H9 (cell line): Measurements from ENCODE around the gene ADIG. TPM values are rescaled to one million over a fixed set of nuclear protein-coding genes. Genes with fewer than 3 reads are reported as not detected.

Experiments used
- DNase-seq: peaks from one replicate; pipeline ENCODE4 v3.0.0-alpha.2; 2017
- H2AFZ ChIP-seq: one replicate; pipeline ENCODE4 v1.6.1; 2013; ENCODE audit warnings: mild to moderate bottlenecking, low read length, control low read depth, moderate library complexity
- H2AK5ac ChIP-seq: 2 replicates; pipeline ENCODE4 v1.6.1; 2013; ENCODE audit warnings: low read length, control low read depth, mixed read lengths; ENCODE audit not compliant: insufficient read length
- H2BK120ac ChIP-seq: one replicate; pipeline ENCODE4 v1.6.1; 2013; ENCODE audit warnings: low read depth, mild to moderate bottlenecking, low read length, control low read depth, inconsistent platforms; ENCODE audit not compliant: poor library complexity, severe bottlenecking
- H2BK12ac ChIP-seq: 2 replicates; pipeline ENCODE4 v1.6.1; 2013; ENCODE audit warnings: low read length, control low read depth, mixed read lengths, low read depth; ENCODE audit not compliant: insufficient read length
- H2BK15ac ChIP-seq: 2 replicates; pipeline ENCODE4 v1.6.1; 2013; ENCODE audit warnings: low read depth, low read length, control low read depth
- H2BK20ac ChIP-seq: one replicate; pipeline ENCODE4 v1.6.1; 2013; ENCODE audit warnings: low read depth, mild to moderate bottlenecking, low read length, control low read depth, inconsistent platforms; ENCODE audit not compliant: poor library complexity, severe bottlenecking
- H2BK5ac ChIP-seq: 2 replicates; pipeline ENCODE4 v1.6.1; 2013; ENCODE audit warnings: low read length, control low read depth, mixed read lengths; ENCODE audit not compliant: insufficient read length
- H3K14ac ChIP-seq: 2 replicates; pipeline ENCODE4 v1.6.1; 2013; ENCODE audit warnings: low read length, control low read depth; ENCODE audit not compliant: insufficient read depth
- H3K18ac ChIP-seq: 2 replicates; pipeline ENCODE4 v1.6.1; 2013; ENCODE audit warnings: low read depth, mild to moderate bottlenecking, mixed read lengths, low read length, control low read depth; ENCODE audit not compliant: insufficient read length
- H3K23ac ChIP-seq: 2 replicates; pipeline ENCODE4 v1.6.1; 2013; ENCODE audit warnings: low read length, control low read depth, mixed read lengths, low read depth; ENCODE audit not compliant: insufficient read length
- H3K23me2 ChIP-seq: 2 replicates; pipeline ENCODE4 v1.6.1; 2013; ENCODE audit warnings: low read depth, mild to moderate bottlenecking, mixed read lengths, low read length, control low read depth; ENCODE audit not compliant: insufficient read length, poor library complexity, severe bottlenecking
- H3K27ac ChIP-seq: 2 replicates; pipeline ENCODE4 v1.5.1; 2013; ENCODE audit warnings: low read length, control low read depth, mixed read lengths, low read depth; ENCODE audit not compliant: insufficient read length
- H3K27me3 ChIP-seq: 2 replicates; pipeline ENCODE4 v1.6.1; 2013; ENCODE audit warnings: low read length, control low read depth, inconsistent platforms; ENCODE audit not compliant: insufficient read depth
- H3K4ac ChIP-seq: 2 replicates; pipeline ENCODE4 v1.6.1; 2013; ENCODE audit warnings: low read depth, mild to moderate bottlenecking, control low read depth, inconsistent platforms, low read length, moderate library complexity
- H3K4me1 ChIP-seq: 2 replicates; pipeline ENCODE4 v1.6.1; 2013; ENCODE audit warnings: low read length, control low read depth, inconsistent platforms; ENCODE audit not compliant: insufficient read depth
- H3K4me2 ChIP-seq: 2 replicates; pipeline ENCODE4 v1.6.1; 2013; ENCODE audit warnings: low read length, control low read depth, mixed read lengths; ENCODE audit not compliant: insufficient read length, insufficient read depth
- H3K56ac ChIP-seq: 2 replicates; pipeline ENCODE4 v1.6.1; 2013; ENCODE audit warnings: low read depth, mild to moderate bottlenecking, mixed read lengths, low read length, control low read depth; ENCODE audit not compliant: insufficient read length
- H3K79me1 ChIP-seq: 2 replicates; pipeline ENCODE4 v1.6.1; 2013; ENCODE audit warnings: low read depth, mild to moderate bottlenecking, moderate library complexity, low read length, control low read depth, inconsistent platforms; ENCODE audit not compliant: insufficient read depth, poor library complexity, severe bottlenecking
- H3K79me2 ChIP-seq: 2 replicates; pipeline ENCODE4 v1.6.1; 2013; ENCODE audit warnings: low read length, control low read depth, inconsistent platforms; ENCODE audit not compliant: insufficient read depth
- H3K9ac ChIP-seq: 2 replicates; pipeline ENCODE4 v1.6.1; 2013; ENCODE audit warnings: low read length, control low read depth, mixed read lengths; ENCODE audit not compliant: insufficient read length; ENCODE audit errors: extremely low read depth
- H3K9me3 ChIP-seq: one replicate; pipeline ENCODE4 v1.6.1; 2013; ENCODE audit warnings: low read depth, low read length, inconsistent platforms; ENCODE audit not compliant: control insufficient read depth
- H3T11ph ChIP-seq: one replicate; pipeline ENCODE4 v1.6.1; 2013; ENCODE audit warnings: mild to moderate bottlenecking, low read length, control low read depth, inconsistent platforms
- H4K20me1 ChIP-seq: one replicate; pipeline ENCODE4 v1.6.1; 2013; ENCODE audit not compliant: control insufficient read depth, insufficient read length, insufficient read depth
- H4K5ac ChIP-seq: 2 replicates; pipeline ENCODE4 v1.6.1; 2013; ENCODE audit warnings: low read depth, mild to moderate bottlenecking, mixed read lengths, low read length, control low read depth; ENCODE audit not compliant: insufficient read length
- H4K8ac ChIP-seq: replicated peaks from 2 replicates; pipeline ENCODE4 v1.6.1; 2013; ENCODE audit warnings: low read length, control low read depth, mixed read lengths, low read depth; ENCODE audit not compliant: insufficient read length
- H4K91ac ChIP-seq: 2 replicates; pipeline ENCODE4 v1.6.1; 2013; ENCODE audit warnings: low read depth, mild to moderate bottlenecking, moderate library complexity, mixed read lengths, low read length, control low read depth; ENCODE audit not compliant: insufficient read length
- H3K27ac Mint-ChIP-seq, 3 experiments: 2 replicates in 2 of 3; 3 replicates in 1 of 3; pipeline ENCODE4 v1.8.0; 2020 to 2021; ENCODE audit warnings: mixed read lengths in 3 of 3, mild to moderate bottlenecking in 1 of 3, moderate library complexity in 1 of 3
- H3K27me3 Mint-ChIP-seq: 2 replicates; pipeline ENCODE4 v1.8.0; 2021; ENCODE audit warnings: low read depth, mild to moderate bottlenecking, moderate library complexity, mixed read lengths
- H3K36me3 Mint-ChIP-seq, 3 experiments: 2 replicates in 2 of 3; 3 replicates in 1 of 3; pipeline ENCODE4 v1.8.0; 2020 to 2021; ENCODE audit warnings: low read depth in 3 of 3, mixed read lengths in 3 of 3; ENCODE audit not compliant: insufficient read depth in 1 of 3
- H3K4me1 Mint-ChIP-seq, 2 experiments: 2 replicates each; pipeline ENCODE4 v1.8.0; 2020; ENCODE audit warnings: mixed read lengths in 2 of 2
- H3K4me3 Mint-ChIP-seq, 2 experiments: 2 replicates in 1 of 2; 3 replicates in 1 of 2; pipeline ENCODE4 v1.8.0; 2020 to 2021; ENCODE audit warnings: mild to moderate bottlenecking in 2 of 2, mixed read lengths in 2 of 2, moderate library complexity in 1 of 2
- H3K9me3 Mint-ChIP-seq, 2 experiments: 2 replicates in 1 of 2; 3 replicates in 1 of 2; pipeline ENCODE4 v1.8.0; 2020; ENCODE audit warnings: mild to moderate bottlenecking in 2 of 2, mixed read lengths in 2 of 2, moderate library complexity in 1 of 2
- WGBS: extraction: QIAGEN DNeasy Blood & Tissue Kit; methylation state at CpG from one replicate; pipeline ENCODE4 v1.1.7; 2013; ENCODE audit warnings: missing lambda C conversion rate, low lambda C conversion rate, mixed read lengths; ENCODE audit not compliant: insufficient read length; ENCODE audit errors: extremely low coverage; 5-methylcytosine and 5-hydroxymethylcytosine counted together
- total RNA-seq: library from RNA; stranded (reverse); gene quantifications from 2 replicates; pipeline ENCODE4 v1.2.1, GENCODE V29; 2021
- TF ChIP-seq, protein P1 (sequence below): fragments of 200-600 bp; sonication (generic); conservative IDR thresholded peaks from 3 replicates; pipeline ENCODE4 v1.8.0; 2021; ENCODE audit warnings: antibody characterized with exemption, mild to moderate bottlenecking

ADIG gene
- total RNA-seq, 1 experiment from 2014 or later = not detected

DNA sequence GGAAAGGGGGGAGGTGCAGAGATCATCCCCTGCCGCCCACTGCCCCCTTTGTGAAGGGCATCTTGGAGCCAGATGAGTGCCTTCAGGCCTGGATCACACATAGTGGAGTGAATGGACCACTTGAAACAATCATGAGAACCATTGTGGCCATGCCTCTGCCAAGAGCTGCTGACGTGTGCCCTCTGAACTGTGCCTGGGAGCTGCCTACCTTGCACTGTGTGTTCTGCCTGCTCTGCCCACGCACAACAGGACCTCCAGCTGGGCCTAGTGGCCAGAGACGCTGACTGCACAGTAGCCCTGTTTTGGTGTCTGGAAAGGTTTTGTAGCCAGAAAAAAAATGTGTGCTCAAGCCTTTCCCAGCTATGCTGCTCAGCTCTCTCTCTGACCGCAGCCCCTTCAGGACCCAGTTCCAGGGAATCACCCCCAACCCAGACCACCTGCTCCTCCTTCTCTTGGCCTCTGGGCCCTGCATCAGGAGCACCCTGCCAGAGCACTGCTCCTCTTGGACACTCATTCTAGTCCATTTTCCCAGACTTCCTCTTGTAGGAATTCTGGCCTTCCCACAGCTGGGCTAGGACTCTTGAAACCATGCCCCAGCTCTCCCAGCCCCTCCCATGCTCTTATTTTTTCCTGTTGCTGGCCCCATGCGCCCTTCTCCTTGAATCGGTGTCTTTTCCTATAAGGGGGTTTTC is 1.6 kb upstream of the ADIG start:
- Histone ChIP-seq H2BK15ac (no peak overlapping the region), H2BK20ac (no peak overlapping the region), H2BK12ac (no peak overlapping the region), H3K4me2 (no peak overlapping the region), H2AK5ac (no peak overlapping the region), H4K8ac (no peak overlapping the region), H4K91ac (no peak overlapping the region), H4K5ac (no peak overlapping the region), H3K27ac (no peak overlapping the region), H3K79me2 (no peaks in the 10 kb centered on the region), H2BK5ac (no peak overlapping the region), H3K56ac (no peak overlapping the region), H3K4ac (no peak overlapping the region), H3K4me1 (no peaks in the 10 kb centered on the region), H3K9me3 (no peaks in the 10 kb centered on the region), H2AFZ (no peak overlapping the region), H3K79me1 (no peaks in the 10 kb centered on the region), H3K27me3 (no peaks in the 10 kb centered on the region), H3K23me2 (no peaks in the 10 kb centered on the region), H3K9ac (no peak overlapping the region), H3T11ph (no peak overlapping the region), H4K20me1 (no peaks in the 10 kb centered on the region), H3K14ac (no peak overlapping the region; the same call in 1 of the 2 replicates), H3K23ac (no peak overlapping the region), H3K18ac (no peak overlapping the region), H2BK120ac (no peak overlapping the region)
- H3K27me3 Mint-ChIP-seq = peaks cover 1% of the 10 kb centered on the region; the same call in 1 of the 2 replicates
- peak overlapping the region in 1 of 3 experiments; percentile 34; a peak in 2 of 7 replicates for H3K27ac Mint-ChIP-seq
- TF ChIP-seq, protein P1, sequence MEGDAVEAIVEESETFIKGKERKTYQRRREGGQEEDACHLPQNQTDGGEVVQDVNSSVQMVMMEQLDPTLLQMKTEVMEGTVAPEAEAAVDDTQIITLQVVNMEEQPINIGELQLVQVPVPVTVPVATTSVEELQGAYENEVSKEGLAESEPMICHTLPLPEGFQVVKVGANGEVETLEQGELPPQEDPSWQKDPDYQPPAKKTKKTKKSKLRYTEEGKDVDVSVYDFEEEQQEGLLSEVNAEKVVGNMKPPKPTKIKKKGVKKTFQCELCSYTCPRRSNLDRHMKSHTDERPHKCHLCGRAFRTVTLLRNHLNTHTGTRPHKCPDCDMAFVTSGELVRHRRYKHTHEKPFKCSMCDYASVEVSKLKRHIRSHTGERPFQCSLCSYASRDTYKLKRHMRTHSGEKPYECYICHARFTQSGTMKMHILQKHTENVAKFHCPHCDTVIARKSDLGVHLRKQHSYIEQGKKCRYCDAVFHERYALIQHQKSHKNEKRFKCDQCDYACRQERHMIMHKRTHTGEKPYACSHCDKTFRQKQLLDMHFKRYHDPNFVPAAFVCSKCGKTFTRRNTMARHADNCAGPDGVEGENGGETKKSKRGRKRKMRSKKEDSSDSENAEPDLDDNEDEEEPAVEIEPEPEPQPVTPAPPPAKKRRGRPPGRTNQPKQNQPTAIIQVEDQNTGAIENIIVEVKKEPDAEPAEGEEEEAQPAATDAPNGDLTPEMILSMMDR = no peak
- H3K4me3 Mint-ChIP-seq = no peak overlapping the region
- no CpG with 5 or more reads among the region's 7 CpGs for whole genome bisulfite sequencing
- H3K9me3 Mint-ChIP-seq = no peaks in the 10 kb centered on the region
- H3K4me1 Mint-ChIP-seq = peaks cover 32 to 41% of the 10 kb centered on the region in 2 experiments
- DNase-seq = no peak
- H3K36me3 Mint-ChIP-seq = peaks cover 0 to 16% (median 12%) of the 10 kb centered on the region in 3 experiments; a peak in 5 of 7 replicates
